HepG2 (cell line): ENCODE measurements around the gene KCNC2.

ENCODE experiments used
- EP300 ChIP-seq, 3 experiments: sonication (generic) in 1 of 3; formaldehyde crosslinking in 1 of 3; IDR thresholded peaks; 2 replicates each; pipeline versions ENCODE4 v1.5.1 to v1.6.1; 2011 to 2020; ENCODE audit warnings: low read depth in 2 of 3, low read length in 2 of 3, borderline replicate concordance in 1 of 3, improper control_type of control experiment in 1 of 3, mild to moderate bottlenecking in 1 of 3, missing genetic modification reagents in 1 of 3, moderate library complexity in 1 of 3
- KMT2A ChIP-seq: sonication (generic); formaldehyde crosslinking; IDR thresholded peaks from 2 replicates; pipeline ENCODE4 v1.4.0; 2020; ENCODE audit warnings: missing genetic modification reagents
- NFE2 ChIP-seq: sonication (generic); formaldehyde crosslinking; IDR thresholded peaks from 2 replicates; pipeline ENCODE4 v1.4.0; 2020; ENCODE audit warnings: missing genetic modification reagents
- RAD21 ChIP-seq: fragments of 450-650 bp; formaldehyde crosslinking; IDR thresholded peaks from 2 replicates; pipeline ENCODE4 v1.5.0; 2020; ENCODE audit warnings: mild to moderate bottlenecking
- TCF7L2 ChIP-seq: IDR thresholded peaks from 2 replicates; pipeline ENCODE4 v1.6.1; 2011; ENCODE audit warnings: mild to moderate bottlenecking, low read depth, low read length, moderate library complexity
- ZKSCAN1 ChIP-seq: fragments of 150-350 bp; IDR thresholded peaks from 2 replicates; pipeline ENCODE4 v1.6.1; 2014; ENCODE audit warnings: low read length

GRCh38 chr12:75007133-75007532 lies 202.5 kb downstream of the KCNC2 start:
- TF ChIP-seq ZKSCAN1: no peak
- TF ChIP-seq TCF7L2: no peak
- no peak for TF ChIP-seq KMT2A (CRISPR knock-in tag)
- no peak for TF ChIP-seq NFE2 (CRISPR knock-in tag)
- TF ChIP-seq RAD21: no peak
- TF ChIP-seq EP300 (IDR thresholded peaks at IDR 0.05; ENCODE audit: low read depth in 2 of 2, low read length in 2 of 2): no peak
- TF ChIP-seq EP300 (CRISPR knock-in tag; IDR thresholded peaks at IDR 0.05; ENCODE audit: borderline replicate concordance): no peak
